Measurements from ENCODE around the gene PKLR.
"Not testable (repeated sequence)": the region's sequence is repeated elsewhere in the genome, so short reads cannot be mapped to it uniquely, and the experiment has no call there.

PKLR gene

DNA sequence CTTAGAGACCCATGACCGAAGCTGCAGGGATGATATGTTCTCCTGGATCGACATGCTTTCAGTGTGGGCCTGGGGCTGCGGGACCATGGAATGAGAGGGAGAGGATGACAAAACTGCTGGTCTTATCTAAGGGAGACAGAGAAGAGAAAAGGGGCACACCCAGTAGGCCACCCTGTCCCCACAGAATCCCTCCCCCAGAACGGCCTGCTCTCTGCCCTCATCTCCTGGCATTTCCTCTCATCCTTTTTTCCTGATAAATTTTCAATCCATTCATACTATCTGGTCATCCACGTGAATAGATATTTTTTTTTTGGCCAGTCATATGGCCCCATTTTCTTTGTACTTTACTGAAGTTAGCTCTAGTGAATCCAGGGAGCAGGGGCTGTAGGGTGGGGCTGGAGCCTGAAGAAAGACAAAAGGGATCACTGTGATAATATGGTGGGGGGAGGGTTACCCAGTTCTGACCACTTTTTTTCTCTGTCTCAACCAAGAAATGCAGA is at the start of gene PKLR:
PKLR (minus strand) TSS at position 97 of the 500 bp plus-strand sequence; CDS start at position 54, 43 bp downstream.
- DNase-seq, result no peak

GRCh38 chr1:155342842-155343241 is 41.6 kb upstream of the PKLR start:
- DNase-seq, result no peak

- no peak for DNase-seq
These were observed 38.4 kb upstream of the PKLR start for GRCh38 chr1:155339515-155340097.

GRCh38 chr1:155334962-155335361 is 33.7 kb upstream of the PKLR start:
- DNase-seq, result no peak

GRCh38 chr1:155329980-155330598 is 28.9 kb upstream of the PKLR start:
- no peak for DNase-seq

DNA sequence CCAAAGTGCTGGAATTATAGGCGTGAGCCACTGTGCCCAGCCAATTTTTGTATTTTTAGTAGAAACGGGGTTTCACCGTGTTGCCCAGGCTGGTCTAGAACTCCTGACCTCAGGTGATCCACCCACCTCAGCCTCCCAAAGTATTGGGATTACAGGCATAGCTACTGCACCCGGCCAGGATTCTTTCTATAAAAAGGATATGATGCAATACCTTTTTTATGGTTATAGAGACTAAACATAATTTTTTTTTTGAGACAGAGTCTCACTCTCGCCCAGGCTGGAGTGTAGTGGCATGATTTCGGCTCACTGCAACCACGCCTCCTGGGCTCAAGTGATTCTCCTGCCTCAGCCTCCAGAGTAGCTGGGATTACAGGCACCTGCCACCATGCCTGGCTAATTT is 27.6 kb upstream of the PKLR start:
- DNase-seq, result not testable (repeated sequence)

DNA sequence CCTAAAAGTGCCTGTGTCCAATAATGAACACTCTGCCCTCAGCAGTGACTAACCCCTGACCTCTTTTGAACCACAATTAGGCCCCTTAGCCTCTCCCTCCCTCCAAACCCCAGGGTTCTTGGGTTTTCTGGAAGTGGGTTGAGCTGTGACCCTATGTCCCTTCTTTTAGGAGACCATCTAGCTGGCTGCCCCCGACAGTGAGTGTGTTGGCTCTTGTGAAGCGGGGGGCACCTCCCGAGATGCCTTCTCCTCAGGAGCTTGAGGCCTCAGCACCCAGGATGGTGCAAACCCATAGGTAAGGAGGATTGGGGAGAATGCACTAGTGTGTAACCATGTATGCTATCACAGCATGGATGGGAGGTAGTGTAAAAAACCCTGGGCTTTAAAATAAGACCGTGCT is 26.7 kb upstream of the PKLR start:
- no peak for DNase-seq

DNA sequence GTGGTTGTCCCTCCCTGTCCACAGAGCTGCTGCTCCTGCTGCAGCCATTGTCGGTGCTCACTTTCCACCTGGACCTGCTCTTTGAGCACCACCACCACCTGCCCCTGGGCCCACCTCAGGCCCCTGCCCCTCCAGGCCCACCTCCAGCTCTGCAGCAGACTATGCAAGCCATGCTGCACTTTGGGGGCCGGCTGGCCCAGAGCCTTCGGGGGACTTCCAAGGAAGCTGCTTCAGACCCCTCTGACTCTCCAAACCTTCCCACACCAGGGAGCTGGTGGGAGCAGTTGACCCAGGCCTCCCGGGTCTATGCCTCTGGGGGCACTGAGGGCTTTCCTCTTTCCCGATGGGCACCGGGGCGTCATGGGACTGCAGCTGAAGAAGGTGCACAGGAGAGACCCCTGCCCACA is 25.4 kb upstream of the PKLR start:
- DNase-seq, result no peak

DNA sequence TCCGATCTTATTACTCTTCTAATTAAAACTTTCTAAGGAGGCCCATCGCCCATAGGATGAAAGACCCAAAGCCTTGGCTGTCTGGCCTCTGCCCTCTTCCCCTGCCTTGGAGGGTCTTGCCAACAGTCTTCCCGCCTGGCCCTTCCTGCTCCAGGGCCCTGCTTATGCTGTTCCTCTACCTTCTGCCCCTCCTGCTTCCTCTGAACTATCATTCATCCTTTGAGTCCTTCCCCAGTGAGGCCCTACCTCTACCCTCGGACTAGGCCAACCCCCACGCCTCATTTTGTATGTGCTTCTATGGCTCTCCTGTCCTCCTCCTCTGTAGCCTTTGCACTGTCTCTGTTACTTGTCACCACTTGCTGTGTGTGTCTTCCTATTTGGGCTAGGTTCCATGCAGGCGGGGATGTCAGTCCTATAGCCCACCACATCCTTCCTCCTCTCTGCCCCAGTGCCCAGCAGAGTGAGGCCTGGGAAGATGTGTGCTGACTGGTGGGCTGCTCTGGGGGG is 24.8 kb upstream of the PKLR start:
- DNase-seq, result no peak

DNA sequence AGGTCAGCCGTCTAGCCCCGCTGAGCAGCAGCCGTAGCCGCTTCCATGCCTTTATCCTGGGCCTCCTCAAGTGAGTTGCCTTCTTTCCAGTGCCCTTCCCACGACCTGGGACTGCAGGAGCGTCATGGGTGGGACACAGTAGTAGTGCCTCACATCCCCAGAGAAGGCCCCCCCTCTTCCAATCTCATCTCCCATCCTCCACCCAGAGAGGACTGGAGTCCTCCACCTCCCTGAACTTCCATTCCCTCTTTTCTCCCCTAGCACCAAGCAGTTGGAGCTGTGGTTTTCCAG is 24.3 kb upstream of the PKLR start:
- DNase-seq, result no peak

GRCh38 chr1:155324717-155325602 is 23.7 kb upstream of the PKLR start:
- DNase-seq, result no peak

GRCh38 chr1:155324037-155324716 is 22.9 kb upstream of the PKLR start:
- peak; percentile 91 for DNase-seq

- peak; percentile 69 for DNase-seq
These were observed 22.4 kb upstream of the PKLR start for GRCh38 chr1:155323729-155324036.

- DNase-seq, result peak; percentile 77
These were observed 21.9 kb upstream of the PKLR start for GRCh38 chr1:155322953-155323728.

DNA sequence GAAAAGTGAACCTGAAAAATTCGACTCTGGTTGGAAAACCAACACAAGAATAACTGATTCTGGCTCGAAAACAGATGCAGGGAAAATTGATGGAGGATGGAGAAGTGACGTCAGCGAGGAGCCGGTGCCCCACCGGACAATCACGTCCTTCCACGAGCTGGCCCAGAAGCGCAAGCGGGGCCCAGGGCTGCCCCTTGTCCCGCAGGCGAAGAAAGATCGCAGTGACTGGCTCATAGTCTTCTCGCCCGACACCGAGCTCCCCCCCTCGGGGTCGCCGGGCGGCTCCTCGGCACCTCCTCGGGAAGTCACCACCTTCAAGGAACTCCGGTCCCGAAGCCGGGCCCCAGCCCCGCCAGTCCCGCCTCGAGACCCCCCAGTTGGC is 21.3 kb upstream of the PKLR start:
- no peak for DNase-seq

DNA sequence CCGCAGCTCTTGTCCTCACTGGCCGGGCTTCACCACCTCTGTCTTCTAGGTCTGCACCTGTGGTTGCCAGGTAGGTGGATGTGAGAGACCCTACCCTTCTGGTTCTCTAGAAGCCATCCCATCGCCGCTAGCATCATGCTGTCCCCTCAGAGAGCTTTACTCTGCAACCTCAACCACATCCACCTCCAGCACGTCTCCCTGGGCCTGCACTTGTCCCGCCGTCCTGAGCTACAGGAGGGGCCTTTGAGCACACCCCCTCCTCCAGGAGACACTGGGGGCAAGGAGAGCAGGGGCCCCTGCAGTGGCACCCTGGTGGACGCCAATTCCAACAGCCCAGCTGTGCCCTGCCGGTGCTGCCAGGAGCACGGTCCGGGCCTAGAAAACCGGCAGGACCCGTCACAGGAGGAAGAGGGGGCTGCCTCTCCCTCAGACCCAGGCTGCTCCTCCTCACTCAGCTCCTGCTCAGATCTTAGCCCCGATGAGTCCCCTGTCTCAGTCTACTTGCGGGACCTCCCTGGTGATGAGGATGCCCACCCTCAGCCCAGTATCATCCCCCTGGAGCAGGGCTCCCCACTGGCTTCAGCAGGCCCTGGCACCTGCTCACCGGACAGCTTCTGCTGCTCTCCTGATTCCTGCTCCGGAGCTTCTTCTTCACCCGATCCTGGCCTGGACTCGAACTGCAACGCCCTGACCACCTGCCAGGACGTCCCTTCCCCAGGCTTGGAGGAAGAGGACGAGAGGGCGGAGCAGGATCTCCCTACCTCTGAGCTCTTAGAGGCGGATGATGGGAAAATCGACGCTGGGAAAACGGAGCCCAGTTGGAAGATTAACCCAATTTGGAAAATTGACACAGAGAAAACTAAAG is 20.6 kb upstream of the PKLR start:
- no peak for DNase-seq

GRCh38 chr1:155320661-155321617 is 19.7 kb upstream of the PKLR start, which contains the start of gene RUSC1:
Gene RUSC1 (plus strand): TSS chr1:155320894. CDS start chr1:155321774, 880 bp downstream.
- peak; percentile 52 for DNase-seq

DNA sequence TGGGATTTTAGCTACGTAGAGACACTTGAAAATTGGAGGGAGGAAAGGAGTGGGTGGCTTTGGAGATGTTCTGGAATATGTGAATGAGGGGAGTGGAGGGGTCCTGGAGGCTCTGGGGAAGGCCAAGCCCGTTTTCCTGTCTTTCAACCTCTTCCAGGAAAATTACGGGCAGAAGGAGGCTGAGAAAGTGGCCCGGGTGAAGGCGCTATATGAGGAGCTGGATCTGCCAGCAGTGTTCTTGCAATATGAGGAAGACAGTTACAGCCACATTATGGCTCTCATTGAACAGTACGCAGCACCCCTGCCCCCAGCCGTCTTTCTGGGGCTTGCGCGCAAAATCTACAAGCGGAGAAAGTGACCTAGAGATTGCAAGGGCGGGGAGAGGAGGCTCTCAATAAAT is 19.0 kb upstream of the PKLR start:
- DNase-seq, result no peak

DNA sequence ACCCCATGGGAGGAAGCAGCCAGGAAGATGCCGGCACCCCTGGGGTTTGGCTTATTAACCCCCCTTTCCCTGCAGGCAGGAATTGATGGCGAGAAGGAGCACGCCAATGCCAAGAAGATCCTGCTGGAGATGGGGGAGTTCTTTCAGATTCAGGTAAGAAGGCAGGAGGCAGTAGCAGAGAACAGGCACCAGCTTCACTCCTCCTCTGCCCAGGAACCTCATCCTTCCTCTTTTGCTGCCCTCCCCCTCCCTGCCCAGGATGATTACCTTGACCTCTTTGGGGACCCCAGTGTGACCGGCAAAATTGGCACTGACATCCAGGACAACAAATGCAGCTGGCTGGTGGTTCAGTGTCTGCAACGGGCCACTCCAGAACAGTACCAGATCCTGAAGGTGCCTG is 18.3 kb upstream of the PKLR start:
- DNase-seq, result no peak

GRCh38 chr1:155318082-155318481 is 16.8 kb upstream of the PKLR start:
- no peak for DNase-seq
